Measurements from ENCODE around the gene PHYHIPL.

GRCh38 chr10:59214160-59214559 lies 37.7 kb downstream of the PHYHIPL start:
- no peak for TF ChIP-seq CTCF (IDR thresholded peaks at IDR 0.05 in 4 of 5, conservative IDR thresholded peaks at IDR 0.05 in 1 of 5)
- no peak for TF ChIP-seq POLR2A (IDR thresholded peaks at IDR 0.05)

Measured in gastrocnemius medialis (tissue), 4 donors.